HG03442 (cell line): ENCODE results near the gene TMPRSS12.
"Not testable (repeated sequence)": the region's sequence is repeated elsewhere in the genome, so short reads cannot be mapped to it uniquely, and the experiment has no call there.

Experiments used
- ATAC-seq: cut with Tn5 transposase; IDR thresholded peaks from one replicate; pipeline ENCODE4 v1.9.1; 2021; ENCODE audit warnings: mild to moderate bottlenecking, moderate library complexity; ENCODE audit not compliant: unreplicated experiment

The TMPRSS12 gene, protein sequence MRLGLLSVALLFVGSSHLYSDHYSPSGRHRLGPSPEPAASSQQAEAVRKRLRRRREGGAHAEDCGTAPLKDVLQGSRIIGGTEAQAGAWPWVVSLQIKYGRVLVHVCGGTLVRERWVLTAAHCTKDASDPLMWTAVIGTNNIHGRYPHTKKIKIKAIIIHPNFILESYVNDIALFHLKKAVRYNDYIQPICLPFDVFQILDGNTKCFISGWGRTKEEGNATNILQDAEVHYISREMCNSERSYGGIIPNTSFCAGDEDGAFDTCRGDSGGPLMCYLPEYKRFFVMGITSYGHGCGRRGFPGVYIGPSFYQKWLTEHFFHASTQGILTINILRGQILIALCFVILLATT

DNA sequence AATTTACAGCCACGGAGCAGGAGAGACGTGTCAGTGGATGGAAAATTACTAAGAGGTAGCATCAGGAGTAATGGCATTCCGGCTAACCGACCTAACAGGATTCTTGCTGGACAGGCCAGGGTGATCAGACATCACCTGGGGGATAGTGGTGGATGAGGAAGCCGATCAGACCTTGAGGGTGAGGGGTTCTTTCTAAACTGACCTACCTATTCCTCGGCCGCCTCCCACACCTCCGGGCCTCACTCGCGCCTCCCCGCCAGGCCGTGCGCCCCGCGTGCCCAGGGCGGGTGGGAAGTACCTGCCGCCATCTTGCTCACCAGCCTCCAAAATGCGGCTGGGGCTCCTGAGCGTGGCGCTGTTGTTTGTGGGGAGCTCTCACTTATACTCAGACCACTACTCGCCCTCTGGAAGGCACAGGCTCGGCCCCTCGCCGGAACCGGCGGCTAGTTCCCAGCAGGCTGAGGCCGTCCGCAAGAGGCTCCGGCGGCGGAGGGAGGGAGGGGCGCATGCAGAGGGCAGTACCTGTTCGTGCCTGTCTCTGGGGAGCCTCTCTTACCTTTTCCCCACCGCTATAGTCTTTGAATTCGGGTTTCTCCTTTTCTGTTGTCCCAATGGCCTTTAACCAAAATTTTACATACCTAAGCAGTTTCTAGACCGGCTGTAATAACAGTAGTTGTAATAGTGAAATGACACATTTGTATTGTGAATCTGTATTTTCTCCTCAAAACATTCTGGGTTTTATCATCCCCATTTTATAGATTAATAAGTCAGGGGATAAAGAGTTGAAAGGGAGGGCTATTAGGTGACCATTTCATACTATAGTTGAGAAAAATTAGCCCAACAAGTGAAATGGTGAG lies at the start of gene TMPRSS12:
Gene TMPRSS12, plus strand, starts transcription at position 290 of the 857 bp plus-strand sequence. Its CDS starts 39 bp downstream, at position 329.
- no peak for ATAC-seq

DNA sequence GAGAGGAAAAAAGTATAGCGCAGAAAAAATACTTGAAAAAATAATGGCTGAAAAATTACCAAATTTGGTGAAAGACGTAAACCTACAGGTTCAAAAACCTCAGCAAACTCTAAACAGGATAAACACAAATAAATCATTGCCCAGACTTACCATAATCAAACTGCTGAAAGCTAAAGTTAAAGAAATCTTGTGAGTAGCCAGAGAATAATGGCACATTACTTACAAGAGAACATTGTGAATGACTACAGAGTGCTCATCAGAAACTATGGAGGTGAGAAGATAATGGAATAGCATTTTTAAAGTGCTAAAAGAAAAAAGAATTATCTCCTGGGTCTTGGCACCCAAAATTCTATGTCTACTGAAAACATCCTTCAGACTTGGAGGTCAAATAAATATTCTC lies 42.8 kb upstream of the TMPRSS12 start:
- no peak for ATAC-seq

DNA sequence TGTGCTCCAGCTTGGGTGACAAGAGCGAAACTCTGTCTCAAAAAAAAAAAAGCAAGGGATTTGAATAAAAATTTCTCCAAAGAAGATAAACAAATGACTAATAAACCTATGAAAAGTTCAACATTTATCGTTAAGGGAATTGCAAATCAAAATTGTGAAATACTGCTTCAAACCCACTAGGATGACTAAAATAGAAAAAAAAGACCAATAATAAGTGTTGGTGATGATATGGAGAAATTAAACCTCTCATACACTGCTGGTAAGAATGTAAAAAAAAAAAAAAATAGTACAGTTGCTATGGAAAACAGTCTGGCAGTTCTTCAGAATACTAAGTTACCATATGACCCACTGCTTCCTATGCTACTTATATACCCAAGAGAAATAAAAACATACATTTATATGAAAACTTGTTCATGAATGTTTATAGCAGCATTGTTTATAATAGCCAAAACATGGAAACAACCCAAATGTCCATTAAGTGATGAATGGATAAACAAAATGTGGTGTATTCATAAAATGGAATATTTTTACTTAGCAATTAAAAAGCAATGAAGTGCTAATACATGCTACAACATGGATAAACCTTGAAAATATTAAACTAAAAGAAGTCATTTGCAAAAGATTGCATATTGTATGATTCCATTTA lies 39.4 kb upstream of the TMPRSS12 start:
- ATAC-seq: no peak

DNA sequence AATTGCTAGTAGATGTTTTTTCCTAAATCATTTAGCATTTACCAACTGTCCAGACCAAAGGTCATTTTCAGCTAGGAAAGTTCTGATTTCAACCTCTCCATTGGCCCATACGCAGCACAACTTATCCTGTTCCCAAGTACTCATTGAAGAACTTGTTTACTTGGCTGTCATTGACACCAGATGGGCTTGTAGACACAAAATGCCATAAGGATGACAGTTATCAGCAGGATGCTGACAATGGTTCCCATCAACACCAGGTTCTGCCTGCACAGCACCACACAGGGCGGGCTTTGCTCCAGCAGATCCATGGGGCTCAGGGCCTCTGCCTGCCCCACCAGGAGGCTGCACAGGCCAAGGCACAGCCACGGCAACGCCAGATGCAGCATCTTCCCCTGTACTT lies 36.5 kb upstream of the TMPRSS12 start:
- no peak for ATAC-seq

DNA sequence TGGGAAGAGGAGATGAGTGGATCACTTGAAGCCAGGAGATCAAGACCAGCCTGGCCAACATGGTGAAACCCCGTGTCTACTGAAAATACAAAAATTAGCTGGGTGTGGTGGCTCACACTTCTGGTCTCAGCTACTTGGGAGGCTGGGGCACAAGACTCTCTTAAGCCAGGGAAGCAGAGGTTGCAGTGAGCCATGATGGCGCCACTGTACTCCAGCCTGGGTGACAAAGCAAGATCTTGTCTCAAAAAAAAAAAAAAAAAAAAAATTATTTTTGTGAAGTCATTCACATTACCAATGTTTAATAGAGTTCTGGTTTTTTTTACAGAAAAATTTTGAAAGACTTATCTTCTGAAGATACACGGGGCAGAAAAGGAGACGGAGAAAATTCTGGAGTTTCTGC lies 33.6 kb upstream of the TMPRSS12 start:
- ATAC-seq: not testable (repeated sequence)

DNA sequence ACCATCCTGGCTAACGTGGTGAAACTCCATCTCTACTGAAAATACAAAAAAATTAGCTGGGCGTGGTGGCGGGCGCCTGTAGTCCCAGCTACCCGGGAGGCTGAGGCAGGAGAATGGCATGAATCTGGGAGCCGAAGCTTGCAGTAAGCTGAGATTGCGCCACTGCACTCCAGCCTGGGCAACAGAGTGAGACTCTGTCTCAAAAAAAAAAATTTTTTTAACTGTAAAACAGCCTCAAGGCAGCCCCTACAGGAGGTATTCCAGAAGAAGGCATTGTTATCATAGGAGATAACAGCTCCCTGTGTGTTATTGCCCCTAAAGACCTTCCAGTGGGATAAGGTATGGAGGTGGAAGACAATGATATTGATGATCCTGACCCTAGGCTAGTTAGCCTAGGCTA lies 27.8 kb upstream of the TMPRSS12 start:
- ATAC-seq: not testable (repeated sequence)

DNA sequence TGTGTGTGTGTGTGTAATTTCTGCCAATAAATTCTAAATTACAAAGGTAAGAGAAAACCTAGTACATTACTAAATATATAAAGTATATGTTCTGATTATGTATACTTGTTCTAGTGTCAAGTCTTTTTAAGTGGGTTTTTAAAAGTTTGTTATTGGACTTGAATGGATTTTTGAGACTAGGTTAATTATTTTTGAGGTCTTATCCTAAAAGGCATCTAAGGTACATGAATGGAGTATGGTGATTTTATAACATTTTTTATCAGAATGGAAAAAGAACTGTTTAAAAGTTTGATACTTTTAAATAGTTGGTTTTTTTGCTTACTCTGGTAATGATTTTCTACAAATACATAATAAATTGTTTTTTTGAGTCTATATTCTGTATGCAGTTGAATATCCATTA lies 22.5 kb upstream of the TMPRSS12 start:
- ATAC-seq: no peak

DNA sequence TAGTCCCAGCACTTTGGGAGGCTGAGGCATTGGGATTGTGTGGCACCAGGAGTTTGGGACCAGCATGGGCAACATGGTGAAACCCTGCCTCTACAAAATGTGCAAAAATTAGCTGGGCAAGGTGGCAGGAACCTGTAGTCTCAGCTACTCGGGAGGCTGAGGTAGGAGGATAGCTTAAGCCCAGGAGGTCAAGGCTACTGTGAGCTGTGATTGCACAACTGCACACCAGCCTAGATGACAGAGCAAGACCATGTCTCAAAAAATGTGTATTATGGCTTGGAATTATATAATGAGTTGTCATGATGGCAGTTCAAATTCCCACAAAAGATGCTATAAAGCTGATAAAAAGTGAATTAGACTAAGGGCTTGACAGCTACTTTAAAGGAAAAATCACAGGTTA lies 20.6 kb upstream of the TMPRSS12 start:
- no peak for ATAC-seq

DNA sequence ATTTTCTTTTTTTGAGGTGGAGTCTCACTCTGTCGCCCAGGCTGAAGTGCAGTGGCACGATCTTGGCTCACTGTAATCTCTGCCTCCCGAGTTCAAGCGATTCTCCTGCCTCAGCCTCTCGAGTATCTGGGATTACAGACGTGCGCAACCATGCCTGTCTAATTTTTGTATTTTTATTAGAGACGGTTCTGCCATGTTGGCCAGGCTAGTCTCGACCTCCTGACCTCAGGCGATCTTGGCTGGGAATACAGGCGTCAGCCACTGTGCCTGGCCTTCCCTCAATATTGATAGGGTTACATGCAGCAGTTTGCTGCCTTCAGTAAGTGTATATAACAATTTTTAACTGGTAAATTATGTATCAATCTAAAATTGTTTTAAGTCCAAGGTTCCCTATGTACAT lies 19.0 kb upstream of the TMPRSS12 start:
- not testable (repeated sequence) for ATAC-seq

DNA sequence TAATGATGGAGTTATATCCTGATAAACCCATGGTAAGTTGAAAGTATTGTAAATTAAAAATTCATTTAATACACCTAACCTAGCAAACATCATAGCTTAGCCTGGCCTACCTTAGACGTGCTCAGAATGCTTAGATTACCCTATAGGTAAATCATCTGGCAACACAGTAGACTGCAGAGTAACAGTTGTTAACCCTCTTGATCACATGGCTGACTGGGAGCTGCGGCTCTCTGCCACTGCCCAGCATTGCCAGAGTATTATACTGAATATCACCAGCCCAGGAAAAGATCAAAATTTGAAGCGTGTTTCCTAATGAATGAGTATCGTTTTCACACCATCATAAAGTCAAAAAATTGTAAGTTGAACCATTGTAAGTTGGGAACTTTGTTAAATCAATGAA lies 17.8 kb upstream of the TMPRSS12 start:
- ATAC-seq: no peak

DNA sequence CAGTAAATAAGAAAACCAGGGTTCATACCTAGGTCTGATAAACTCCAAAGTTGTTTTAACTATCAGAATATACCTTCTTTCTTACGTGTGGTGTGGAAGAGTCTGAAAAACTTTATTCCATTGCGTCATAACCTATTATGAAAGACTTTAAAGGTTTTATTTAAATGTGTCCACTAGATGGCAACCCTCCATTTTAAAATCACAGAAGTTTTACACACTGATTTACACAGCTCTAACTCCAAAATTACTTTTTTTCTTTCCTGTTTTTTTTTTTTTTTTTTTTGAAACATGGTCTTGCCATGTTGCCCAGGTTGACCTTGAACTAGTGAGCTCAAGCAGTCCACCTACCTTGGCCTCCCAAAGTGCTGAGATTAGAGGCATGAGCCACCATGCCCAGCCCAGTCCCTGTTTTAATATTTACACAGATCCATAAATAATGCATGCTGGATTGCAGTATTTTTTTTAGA lies 17.3 kb upstream of the TMPRSS12 start:
- no peak for ATAC-seq

DNA sequence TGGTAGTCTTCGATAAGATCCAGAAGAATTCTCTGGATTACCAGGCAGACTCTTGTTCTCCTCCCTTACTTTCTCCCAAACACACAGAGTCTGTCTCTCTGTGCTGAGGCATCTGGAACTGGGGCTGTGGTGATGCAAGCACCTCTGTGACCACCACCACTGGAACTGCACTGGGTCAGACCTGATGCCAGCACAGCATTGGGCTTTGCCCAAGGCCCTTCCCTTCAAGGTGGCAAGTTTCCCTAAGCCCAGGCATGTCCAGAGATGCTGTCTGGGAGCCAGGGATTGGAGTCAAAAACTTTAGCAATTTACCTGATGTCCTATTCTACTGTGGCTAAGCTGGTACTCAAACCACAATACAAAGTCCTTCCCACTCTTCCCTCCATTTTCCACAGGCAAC lies 14.6 kb upstream of the TMPRSS12 start:
- ATAC-seq: no peak

DNA sequence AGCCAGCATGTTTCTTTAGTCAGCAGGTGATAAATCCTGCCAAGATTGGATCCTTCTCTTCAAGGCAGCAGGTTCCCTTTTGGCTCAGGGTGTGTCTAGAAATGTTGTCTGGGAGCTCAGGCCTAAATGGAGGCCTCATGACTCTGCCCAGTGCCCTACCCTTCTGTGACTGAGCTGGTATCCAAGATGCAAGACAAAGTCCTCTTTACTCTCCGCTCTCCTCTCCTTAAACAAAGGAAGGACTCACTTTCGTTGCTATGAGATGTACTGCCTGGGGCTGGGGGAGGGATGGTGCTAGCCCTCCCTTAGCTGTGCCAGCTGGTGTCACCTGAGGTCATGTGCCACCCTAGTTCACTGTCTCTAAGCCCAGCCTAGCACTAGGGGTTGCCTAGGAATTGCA lies 13.8 kb upstream of the TMPRSS12 start:
- no peak for ATAC-seq

DNA sequence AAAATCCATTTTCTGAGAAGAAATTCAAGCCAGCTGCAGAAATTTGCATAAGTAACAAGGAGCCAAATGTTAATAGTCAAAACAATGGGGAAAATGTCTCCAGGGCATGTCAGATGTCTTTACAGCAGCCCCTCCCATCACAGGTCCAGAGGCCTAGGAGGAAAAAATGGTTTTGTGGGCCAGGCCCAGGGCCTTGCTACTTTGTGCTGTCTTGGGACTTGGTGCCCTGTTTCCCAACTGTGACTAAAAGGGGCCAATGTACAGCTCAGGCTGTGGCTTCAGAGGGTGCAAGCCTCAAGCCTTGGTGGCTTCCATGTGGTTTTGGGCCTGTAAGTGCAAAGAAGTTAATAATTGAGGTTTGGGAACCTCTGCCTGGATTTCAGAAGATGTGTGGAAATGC lies 8.9 kb upstream of the TMPRSS12 start:
- not testable (repeated sequence) for ATAC-seq

DNA sequence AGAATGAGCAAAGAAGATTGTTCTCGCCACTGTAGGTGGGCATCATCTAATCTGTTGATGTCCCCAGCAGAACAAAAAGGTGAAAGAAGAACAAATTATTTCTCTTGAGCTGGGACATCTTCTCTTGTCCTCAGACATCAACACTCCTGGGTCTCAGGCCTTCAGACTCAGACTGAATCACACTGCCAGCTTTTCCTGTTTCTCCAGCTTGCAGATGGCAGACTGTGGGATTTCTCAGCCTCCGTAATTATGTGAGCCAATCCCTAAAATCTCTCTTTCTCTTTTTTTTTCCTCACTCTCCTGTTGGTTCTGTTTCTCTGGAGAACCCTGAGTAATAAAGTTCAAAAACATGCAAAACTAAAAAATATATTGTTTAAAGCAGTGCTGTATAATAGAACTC lies 3.7 kb upstream of the TMPRSS12 start:
- ATAC-seq: no peak

DNA sequence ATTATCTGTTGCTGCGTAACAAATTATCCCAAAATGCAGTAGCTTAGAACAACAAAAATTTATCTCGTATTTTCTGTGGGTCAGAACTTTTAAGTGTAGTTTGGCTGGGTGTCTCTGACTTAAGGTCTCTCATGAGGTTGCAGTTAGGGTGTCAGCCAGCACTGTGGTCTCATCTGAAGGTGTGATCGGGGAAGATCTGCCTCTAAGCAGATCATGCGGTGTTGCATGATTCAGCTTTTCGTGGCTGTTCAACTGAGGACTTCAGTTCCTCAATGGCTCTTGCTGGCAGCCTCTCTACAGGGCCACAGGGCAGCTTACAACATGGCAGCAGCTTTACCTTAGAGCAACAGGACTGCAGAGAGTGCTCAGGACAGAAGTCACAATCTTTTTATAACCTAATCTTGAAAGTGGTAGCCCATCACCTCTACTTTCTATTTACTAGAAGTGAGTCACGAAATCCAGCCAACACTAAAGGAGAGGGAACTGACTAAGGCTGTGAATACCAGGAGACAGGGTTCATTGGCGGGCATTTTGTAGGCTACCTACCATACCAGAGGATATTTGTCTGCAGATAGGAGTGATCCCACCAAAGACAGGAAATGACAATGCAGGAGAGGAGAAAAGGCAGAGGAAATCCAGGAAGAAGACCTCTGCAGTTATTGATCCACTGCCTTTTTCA lies 1.8 kb upstream of the TMPRSS12 start:
- no peak for ATAC-seq

DNA sequence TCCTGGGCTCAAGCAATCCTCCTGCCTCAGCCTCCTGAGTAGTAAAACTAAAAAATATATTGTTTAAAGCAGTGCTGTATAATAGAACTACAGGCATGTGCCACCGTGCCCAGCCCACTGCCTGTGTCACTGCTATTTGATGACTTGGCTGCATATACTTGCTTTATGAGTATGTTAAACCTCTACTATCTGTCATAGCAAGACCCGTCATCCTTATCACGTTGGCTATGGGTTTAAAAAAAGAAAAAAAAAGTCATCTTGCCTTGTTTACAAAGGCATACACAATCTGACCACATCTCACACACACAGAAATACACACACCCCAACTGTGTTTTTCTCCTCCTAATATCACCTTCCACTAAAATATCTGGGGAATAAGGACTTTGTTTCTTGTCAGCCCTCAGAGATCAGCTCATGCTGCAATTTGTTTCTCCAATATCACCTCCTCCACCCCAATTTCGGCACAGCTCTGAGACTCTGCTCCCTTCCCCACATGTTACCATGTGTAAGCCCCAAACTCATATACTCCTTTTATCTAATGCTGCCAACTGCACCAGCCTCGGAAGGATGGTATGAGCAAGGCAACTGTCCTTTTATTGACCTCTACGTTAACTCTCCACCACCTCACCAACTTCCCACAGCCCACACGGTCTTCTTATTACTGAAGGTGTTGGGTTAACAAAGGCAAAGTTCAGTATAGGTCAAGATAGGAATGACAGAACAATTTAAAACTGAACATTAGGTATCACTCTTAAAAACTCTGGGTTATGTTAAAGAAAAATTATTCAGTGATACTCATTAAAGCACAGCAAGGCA lies 802 bp upstream of the TMPRSS12 start:
- ATAC-seq: no peak

DNA sequence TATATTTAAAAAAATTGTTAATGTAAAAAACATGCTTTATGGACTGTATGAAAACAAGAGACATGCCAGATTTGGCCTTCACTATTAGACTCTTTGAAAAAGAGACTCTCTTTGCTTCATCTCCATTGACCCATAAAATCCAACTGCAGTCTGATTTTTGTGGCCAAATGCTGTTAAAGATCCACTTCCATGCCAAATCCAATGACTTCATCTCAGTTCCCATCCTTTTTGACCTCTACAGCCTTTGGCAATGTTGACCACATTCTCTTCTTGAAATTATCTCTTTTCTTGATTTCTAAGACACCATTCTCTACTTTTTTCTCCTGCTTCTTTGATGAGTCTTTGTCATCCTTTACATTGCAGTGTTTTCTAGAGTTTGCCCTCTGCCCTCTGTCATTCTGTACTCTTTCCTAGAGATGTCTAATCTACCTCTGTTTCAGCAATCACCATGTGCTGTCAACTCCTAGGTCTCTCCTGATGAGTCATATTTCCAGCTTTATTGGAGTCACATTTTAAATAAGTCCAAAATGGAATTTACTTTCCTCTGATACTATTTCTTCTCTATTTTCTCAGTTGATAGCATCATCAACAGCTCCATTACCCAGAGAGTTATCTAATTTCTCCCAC lies 2.4 kb downstream of the TMPRSS12 start:
- no peak for ATAC-seq

DNA sequence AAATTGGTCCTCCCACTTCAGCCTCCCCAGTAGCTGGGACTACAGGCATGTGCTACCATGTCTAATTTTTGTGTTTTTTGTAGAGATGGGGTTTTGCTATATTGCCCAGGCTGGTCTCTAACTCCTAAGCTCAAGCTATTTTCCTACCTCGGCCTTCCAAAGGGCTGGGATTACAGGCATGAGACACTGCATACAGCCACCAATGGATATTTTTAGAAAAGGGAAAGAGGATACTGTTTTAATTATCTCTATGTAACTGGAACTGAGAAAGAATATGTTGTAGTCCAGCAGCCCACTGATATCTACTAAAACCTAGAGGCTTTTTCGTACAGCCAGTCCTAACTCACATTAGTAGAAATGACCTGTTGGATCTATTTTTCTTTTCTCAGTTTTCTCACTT lies 6.2 kb downstream of the TMPRSS12 start:
- ATAC-seq: no peak

DNA sequence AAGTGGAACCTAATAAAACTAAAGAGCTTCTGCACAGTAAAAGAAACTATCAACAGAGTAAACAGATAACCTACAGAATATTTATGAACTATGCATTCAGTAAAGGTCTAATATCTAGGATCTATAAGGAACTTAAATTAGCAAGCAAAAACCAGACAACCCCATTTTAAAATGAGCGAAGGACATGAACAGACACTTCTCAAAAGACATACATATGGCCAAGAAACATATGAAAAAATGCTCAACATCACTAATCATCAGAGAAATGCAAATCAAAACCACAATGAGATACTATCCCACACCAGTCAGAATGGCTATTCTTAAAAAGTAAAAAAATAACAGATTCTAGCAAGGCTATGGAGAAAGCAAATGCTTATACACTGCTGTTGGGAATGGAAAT lies 12.5 kb downstream of the TMPRSS12 start:
- not testable (repeated sequence) for ATAC-seq
